Measurements from ENCODE around the gene HS3ST6. TPM values are rescaled to one million over a fixed set of nuclear protein-coding genes. Genes with fewer than 3 reads are reported as not detected.

HS3ST6 gene
- total and polyA plus RNA-seq, 9 of the 15 experiments (the other 6 are each of a cell fraction or from before 2014, with no cell fraction given): not detected

DNA sequence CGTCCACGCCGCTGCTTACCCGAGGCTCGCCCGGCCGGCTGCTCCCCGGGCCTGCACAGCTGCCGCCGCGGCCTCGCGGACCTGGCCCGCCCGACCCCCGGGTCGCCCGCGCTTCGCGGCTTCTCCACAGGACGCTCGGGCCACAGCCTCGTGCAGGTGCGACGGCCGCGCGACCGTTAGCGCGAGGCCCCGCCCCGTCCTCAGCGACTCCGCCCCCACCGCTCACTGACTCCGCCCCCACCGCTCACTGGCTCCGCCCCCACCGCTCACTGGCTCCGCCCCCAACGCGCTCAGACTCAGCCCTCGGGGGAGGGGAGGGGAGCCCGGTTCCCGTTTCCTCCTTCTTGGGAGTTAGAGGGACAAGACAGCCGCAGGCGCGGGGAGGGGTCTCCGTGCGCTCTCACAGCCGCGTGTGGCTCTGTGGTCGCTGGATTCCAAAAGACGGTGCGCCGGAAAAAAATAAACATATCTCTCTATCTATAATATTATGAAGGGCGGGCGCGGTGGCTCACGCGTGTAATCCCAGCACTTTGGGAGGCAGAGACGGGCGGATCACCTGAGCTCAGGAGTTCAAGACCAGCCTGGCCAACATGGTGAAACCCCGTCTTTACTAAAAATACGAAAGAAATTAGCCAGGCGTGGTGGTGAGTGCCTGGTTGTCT, 46.1 kb downstream of the HS3ST6 start, which contains the start of gene MEIOB (continued):
- TF ChIP-seq, protein P1, sequence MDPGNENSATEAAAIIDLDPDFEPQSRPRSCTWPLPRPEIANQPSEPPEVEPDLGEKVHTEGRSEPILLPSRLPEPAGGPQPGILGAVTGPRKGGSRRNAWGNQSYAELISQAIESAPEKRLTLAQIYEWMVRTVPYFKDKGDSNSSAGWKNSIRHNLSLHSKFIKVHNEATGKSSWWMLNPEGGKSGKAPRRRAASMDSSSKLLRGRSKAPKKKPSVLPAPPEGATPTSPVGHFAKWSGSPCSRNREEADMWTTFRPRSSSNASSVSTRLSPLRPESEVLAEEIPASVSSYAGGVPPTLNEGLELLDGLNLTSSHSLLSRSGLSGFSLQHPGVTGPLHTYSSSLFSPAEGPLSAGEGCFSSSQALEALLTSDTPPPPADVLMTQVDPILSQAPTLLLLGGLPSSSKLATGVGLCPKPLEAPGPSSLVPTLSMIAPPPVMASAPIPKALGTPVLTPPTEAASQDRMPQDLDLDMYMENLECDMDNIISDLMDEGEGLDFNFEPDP (CRISPR knock-in tag; IDR thresholded peaks at IDR 0.05): no peak
- TF ChIP-seq CTBP1 (IDR thresholded peaks at IDR 0.05; ENCODE audit: borderline replicate concordance): peak; percentile 54; the same call in 1 of the 2 replicates
- no peak for TF ChIP-seq FOS (IDR thresholded peaks at IDR 0.05; ENCODE audit: extremely low read depth, insufficient read length)
- no peak for TF ChIP-seq HEY1 (CRISPR knock-in tag; IDR thresholded peaks at IDR 0.05; ENCODE audit: borderline replicate concordance)
- TF ChIP-seq ZNF740 (CRISPR knock-in tag; IDR thresholded peaks at IDR 0.05): no peak
- no peak for TF ChIP-seq ZNF740 (tag; IDR thresholded peaks at IDR 0.05)
- TF ChIP-seq CCAR2 (IDR thresholded peaks at IDR 0.05; ENCODE audit: low read depth, low read length): no peak
- no peak for TF ChIP-seq CAMTA2 (CRISPR knock-in tag; conservative IDR thresholded peaks at IDR 0.05)
- TF ChIP-seq CREM (IDR thresholded peaks at IDR 0.05; ENCODE audit: low read depth): 0 out of 2 replicates have a peak, but pooled peaks have one; percentile 31
- TF ChIP-seq SIX5 (IDR thresholded peaks at IDR 0.05; ENCODE audit: borderline replicate concordance in 1 of 2, insufficient read depth in 1 of 2, low read depth in 1 of 2, low read length in 2 of 2): no peak
- no peak for TF ChIP-seq THAP12 (CRISPR knock-in tag; IDR thresholded peaks at IDR 0.05)
- no peak for TF ChIP-seq ELF2 (CRISPR knock-in tag; IDR thresholded peaks at IDR 0.05)
- no peak for TF ChIP-seq ZNF239 (CRISPR knock-in tag; IDR thresholded peaks at IDR 0.05)
- TF ChIP-seq RBM17 (IDR thresholded peaks at IDR 0.05; ENCODE audit: borderline replicate concordance, low read depth, low read length): no peak
- TF ChIP-seq MYNN (IDR thresholded peaks at IDR 0.05): no peak
- TF ChIP-seq MYNN (CRISPR knock-in tag; IDR thresholded peaks at IDR 0.05): no peak
- TF ChIP-seq SP1 (CRISPR knock-in tag; IDR thresholded peaks at IDR 0.05): peak; percentile 67
- no peak for TF ChIP-seq SLC30A9 (CRISPR knock-in tag; IDR thresholded peaks at IDR 0.05)
- TF ChIP-seq, protein P2, sequence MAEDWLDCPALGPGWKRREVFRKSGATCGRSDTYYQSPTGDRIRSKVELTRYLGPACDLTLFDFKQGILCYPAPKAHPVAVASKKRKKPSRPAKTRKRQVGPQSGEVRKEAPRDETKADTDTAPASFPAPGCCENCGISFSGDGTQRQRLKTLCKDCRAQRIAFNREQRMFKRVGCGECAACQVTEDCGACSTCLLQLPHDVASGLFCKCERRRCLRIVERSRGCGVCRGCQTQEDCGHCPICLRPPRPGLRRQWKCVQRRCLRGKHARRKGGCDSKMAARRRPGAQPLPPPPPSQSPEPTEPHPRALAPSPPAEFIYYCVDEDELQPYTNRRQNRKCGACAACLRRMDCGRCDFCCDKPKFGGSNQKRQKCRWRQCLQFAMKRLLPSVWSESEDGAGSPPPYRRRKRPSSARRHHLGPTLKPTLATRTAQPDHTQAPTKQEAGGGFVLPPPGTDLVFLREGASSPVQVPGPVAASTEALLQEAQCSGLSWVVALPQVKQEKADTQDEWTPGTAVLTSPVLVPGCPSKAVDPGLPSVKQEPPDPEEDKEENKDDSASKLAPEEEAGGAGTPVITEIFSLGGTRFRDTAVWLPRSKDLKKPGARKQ (CRISPR knock-in tag; IDR thresholded peaks at IDR 0.05): no peak
- peak; percentile 76 for TF ChIP-seq SPI1 (IDR thresholded peaks at IDR 0.05; ENCODE audit: borderline replicate concordance, low read depth, low read length)
- no peak for TF ChIP-seq ZNF24 (IDR thresholded peaks at IDR 0.05)
- TF ChIP-seq PTBP1 (IDR thresholded peaks at IDR 0.05; ENCODE audit: low read depth, low read length): no peak
- peak; percentile 79 for TF ChIP-seq RBFOX2 (IDR thresholded peaks at IDR 0.05; ENCODE audit: low read depth, low read length)
- TF ChIP-seq SRF (CRISPR knock-in tag; IDR thresholded peaks at IDR 0.05): peak in 1 of 2 experiments; percentile 71; a peak in 2 of 4 replicates
